ENCODE measurements around the gene DEFB132.

DEFB132 gene

GRCh38 chr20:278607-279571, 21.4 kb downstream of the DEFB132 start:
- no peaks in the 10 kb centered on the region for H3K9me3 ChIP-seq (ENCODE audit: control insufficient read depth, low read length)
- H3K4me1 ChIP-seq (ENCODE audit: control insufficient read depth, insufficient read depth, low read length, poor library complexity, severe bottlenecking) = no peaks in the 10 kb centered on the region
- 57 to 64% methylated on average over 33 to 62 of the region's 88 CpGs for WGBS, 2 experiments (ENCODE audit: insufficient coverage in 2 of 2)
- peaks cover 92% of the 10 kb centered on the region for H3K36me3 ChIP-seq (ENCODE audit: control insufficient read depth, insufficient read depth, low read length)
- H3K27ac ChIP-seq (ENCODE audit: low read depth, low read length, severe bottlenecking) = no peak overlapping the region
- H3K4me3 ChIP-seq (ENCODE audit: extremely low read depth, insufficient read depth, low read length, poor library complexity, severe bottlenecking) = no peak overlapping the region

- H3K27ac ChIP-seq (ENCODE audit: low read depth, low read length, severe bottlenecking) = no peak overlapping the region
- H3K4me3 ChIP-seq (ENCODE audit: extremely low read depth, insufficient read depth, low read length, poor library complexity, severe bottlenecking) = no peak overlapping the region
- H3K36me3 ChIP-seq (ENCODE audit: control insufficient read depth, insufficient read depth, low read length) = peaks cover 80% of the 10 kb centered on the region
- H3K9me3 ChIP-seq (ENCODE audit: control insufficient read depth, low read length) = peaks cover 4% of the 10 kb centered on the region
- 60 to 69% methylated on average over 2 to 3 of the region's 3 CpGs for WGBS, 2 experiments (ENCODE audit: insufficient coverage in 2 of 2)
- peaks cover under 1% of the 10 kb centered on the region for H3K4me1 ChIP-seq (ENCODE audit: control insufficient read depth, insufficient read depth, low read length, poor library complexity, severe bottlenecking)
Measured at GRCh38 chr20:284172-284571, 26.6 kb downstream of the DEFB132 start.

GRCh38 chr20:286508-286907, 29.0 kb downstream of the DEFB132 start:
- 90% methylated on average over 2 of the region's 2 CpGs; no CpG with 5 or more reads in 1 of the 2 experiments for WGBS, 2 experiments (ENCODE audit: insufficient coverage in 2 of 2)
- H3K9me3 ChIP-seq (ENCODE audit: control insufficient read depth, low read length) = peaks cover 6% of the 10 kb centered on the region
- H3K4me3 ChIP-seq (ENCODE audit: extremely low read depth, insufficient read depth, low read length, poor library complexity, severe bottlenecking) = no peak overlapping the region
- H3K4me1 ChIP-seq (ENCODE audit: control insufficient read depth, insufficient read depth, low read length, poor library complexity, severe bottlenecking) = peaks cover 6% of the 10 kb centered on the region
- peaks cover 60% of the 10 kb centered on the region for H3K36me3 ChIP-seq (ENCODE audit: control insufficient read depth, insufficient read depth, low read length)
- H3K27ac ChIP-seq (ENCODE audit: low read depth, low read length, severe bottlenecking) = no peak overlapping the region

- Histone ChIP-seq H3K36me3 (ENCODE audit: control insufficient read depth, insufficient read depth, low read length) (peaks cover 36% of the 10 kb centered on the region), H3K4me3 (ENCODE audit: extremely low read depth, insufficient read depth, low read length, poor library complexity, severe bottlenecking) (peak overlapping the region; percentile 87), H3K27ac (ENCODE audit: low read depth, low read length, severe bottlenecking) (no peak overlapping the region), H3K9me3 (ENCODE audit: control insufficient read depth, low read length) (peaks cover 6% of the 10 kb centered on the region), H3K4me1 (ENCODE audit: control insufficient read depth, insufficient read depth, low read length, poor library complexity, severe bottlenecking) (peaks cover 21% of the 10 kb centered on the region)
- 60 to 100% methylated on average over 1 of the region's 3 CpGs for WGBS, 2 experiments (ENCODE audit: insufficient coverage in 2 of 2)
Measured at GRCh38 chr20:288956-289692, 31.6 kb downstream of the DEFB132 start.

- peak overlapping the region; percentile 61 for H3K27ac ChIP-seq (ENCODE audit: low read depth, low read length, severe bottlenecking)
- WGBS, 2 experiments (ENCODE audit: insufficient coverage in 2 of 2) = no CpG with 5 or more reads among the region's 2 CpGs
- H3K4me1 ChIP-seq (ENCODE audit: control insufficient read depth, insufficient read depth, low read length, poor library complexity, severe bottlenecking) = peaks cover 21% of the 10 kb centered on the region
- peaks cover 6% of the 10 kb centered on the region for H3K9me3 ChIP-seq (ENCODE audit: control insufficient read depth, low read length)
- H3K4me3 ChIP-seq (ENCODE audit: extremely low read depth, insufficient read depth, low read length, poor library complexity, severe bottlenecking) = peak overlapping the region; percentile 87
- peaks cover 34% of the 10 kb centered on the region for H3K36me3 ChIP-seq (ENCODE audit: control insufficient read depth, insufficient read depth, low read length)
Measured at GRCh38 chr20:289693-290083, 32.2 kb downstream of the DEFB132 start.

- WGBS, 2 experiments (ENCODE audit: insufficient coverage in 2 of 2) = 1 to 2% methylated on average over 22 to 28 of the region's 43 CpGs
- Histone ChIP-seq H3K4me3 (ENCODE audit: extremely low read depth, insufficient read depth, low read length, poor library complexity, severe bottlenecking) (peak within 1 kb of the TSS; percentile 87), H3K4me1 (ENCODE audit: control insufficient read depth, insufficient read depth, low read length, poor library complexity, severe bottlenecking) (peaks cover 21% of the 10 kb centered on the region), H3K27ac (ENCODE audit: low read depth, low read length, severe bottlenecking) (peak within 1 kb of the TSS; percentile 93), H3K36me3 (ENCODE audit: control insufficient read depth, insufficient read depth, low read length) (peaks cover 34% of the 10 kb centered on the region), H3K9me3 (ENCODE audit: control insufficient read depth, low read length) (peaks cover 6% of the 10 kb centered on the region)
Measured at GRCh38 chr20:290084-290831, 32.7 kb downstream of the DEFB132 start, which contains the start of gene C20orf96. Gene C20orf96 (minus strand): TSS chr20:290750. CDS start chr20:290610, 140 bp downstream.

- peaks cover 11% of the 10 kb centered on the region for H3K36me3 ChIP-seq (ENCODE audit: control insufficient read depth, insufficient read depth, low read length)
- peaks cover 23% of the 10 kb centered on the region for H3K4me1 ChIP-seq (ENCODE audit: control insufficient read depth, insufficient read depth, low read length, poor library complexity, severe bottlenecking)
- 90 to 97% methylated on average over 3 of the region's 5 CpGs for WGBS, 2 experiments (ENCODE audit: insufficient coverage in 2 of 2)
- H3K9me3 ChIP-seq (ENCODE audit: control insufficient read depth, low read length) = no peaks in the 10 kb centered on the region
- no peak overlapping the region for H3K27ac ChIP-seq (ENCODE audit: low read depth, low read length, severe bottlenecking)
- H3K4me3 ChIP-seq (ENCODE audit: extremely low read depth, insufficient read depth, low read length, poor library complexity, severe bottlenecking) = no peak overlapping the region
Measured at GRCh38 chr20:294602-295001, 37.1 kb downstream of the DEFB132 start.

GRCh38 chr20:295804-296203, 38.3 kb downstream of the DEFB132 start:
- Histone ChIP-seq H3K4me1 (ENCODE audit: control insufficient read depth, insufficient read depth, low read length, poor library complexity, severe bottlenecking) (peaks cover 28% of the 10 kb centered on the region), H3K27ac (ENCODE audit: low read depth, low read length, severe bottlenecking) (no peak overlapping the region), H3K9me3 (ENCODE audit: control insufficient read depth, low read length) (no peaks in the 10 kb centered on the region), H3K36me3 (ENCODE audit: control insufficient read depth, insufficient read depth, low read length) (peaks cover 18% of the 10 kb centered on the region), H3K4me3 (ENCODE audit: extremely low read depth, insufficient read depth, low read length, poor library complexity, severe bottlenecking) (no peak overlapping the region)
- 91 to 97% methylated on average over 3 of the region's 4 CpGs for WGBS, 2 experiments (ENCODE audit: insufficient coverage in 2 of 2)

GRCh38 chr20:297098-297924, 39.8 kb downstream of the DEFB132 start, which contains the start of gene ZCCHC3:
Gene ZCCHC3 (plus strand): TSS chr20:297570. CDS start chr20:297587, 17 bp downstream.
- H3K27ac ChIP-seq (ENCODE audit: low read depth, low read length, severe bottlenecking) = peak within 1 kb of the TSS; percentile 87
- 1% methylated on average over 60 to 62 of the region's 99 CpGs for WGBS, 2 experiments (ENCODE audit: insufficient coverage in 2 of 2)
- H3K4me1 ChIP-seq (ENCODE audit: control insufficient read depth, insufficient read depth, low read length, poor library complexity, severe bottlenecking) = peaks cover 32% of the 10 kb centered on the region
- H3K4me3 ChIP-seq (ENCODE audit: extremely low read depth, insufficient read depth, low read length, poor library complexity, severe bottlenecking) = peak within 1 kb of the TSS; percentile 95
- peaks cover 22% of the 10 kb centered on the region for H3K36me3 ChIP-seq (ENCODE audit: control insufficient read depth, insufficient read depth, low read length)
- no peaks in the 10 kb centered on the region for H3K9me3 ChIP-seq (ENCODE audit: control insufficient read depth, low read length)
